Measurements from ENCODE around the gene JMJD7. TPM values are rescaled to one million over a fixed set of nuclear protein-coding genes. Genes with fewer than 3 reads are reported as not detected.
"Not testable (repeated sequence)": the region's sequence is repeated elsewhere in the genome, so short reads cannot be mapped to it uniquely, and the experiment has no call there.

Gene JMJD7
- polyA plus RNA-seq, 4 donors, result 9.1 to 13.3 (median 12.4) TPM

DNA sequence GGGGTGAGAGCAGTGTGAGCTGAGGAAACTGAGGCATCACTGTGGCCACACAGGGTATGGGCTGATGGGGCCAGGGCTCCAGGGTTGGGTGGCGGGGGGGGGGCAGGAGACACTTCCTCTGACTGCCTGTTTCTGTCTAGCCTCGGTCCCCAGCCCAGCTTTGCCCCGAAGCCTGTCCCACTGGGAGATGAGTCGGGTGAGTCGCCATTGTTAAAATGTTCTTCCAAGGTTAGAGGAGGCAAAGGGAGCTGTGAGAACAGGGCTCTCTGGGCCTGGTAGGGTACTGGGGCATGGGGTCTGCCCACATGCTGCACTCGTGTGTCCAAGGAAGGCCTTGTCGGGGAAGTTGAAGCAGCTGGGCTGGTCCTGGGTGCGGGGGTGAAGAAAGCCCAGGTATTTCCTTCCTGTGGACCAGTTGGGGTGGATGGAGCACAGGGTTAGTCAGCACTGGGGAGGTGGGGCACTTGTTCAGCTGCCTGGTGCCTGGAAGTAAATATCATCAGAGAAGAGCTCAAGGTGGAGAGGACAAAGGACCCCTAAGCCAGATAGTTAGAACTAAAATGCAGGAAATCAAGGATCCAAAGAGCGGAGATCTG is 8.3 kb upstream of the JMJD7 start:
- DNase-seq (ENCODE audit: low read depth in 4 of 4, low spot score in 3 of 4), result no peak

DNA sequence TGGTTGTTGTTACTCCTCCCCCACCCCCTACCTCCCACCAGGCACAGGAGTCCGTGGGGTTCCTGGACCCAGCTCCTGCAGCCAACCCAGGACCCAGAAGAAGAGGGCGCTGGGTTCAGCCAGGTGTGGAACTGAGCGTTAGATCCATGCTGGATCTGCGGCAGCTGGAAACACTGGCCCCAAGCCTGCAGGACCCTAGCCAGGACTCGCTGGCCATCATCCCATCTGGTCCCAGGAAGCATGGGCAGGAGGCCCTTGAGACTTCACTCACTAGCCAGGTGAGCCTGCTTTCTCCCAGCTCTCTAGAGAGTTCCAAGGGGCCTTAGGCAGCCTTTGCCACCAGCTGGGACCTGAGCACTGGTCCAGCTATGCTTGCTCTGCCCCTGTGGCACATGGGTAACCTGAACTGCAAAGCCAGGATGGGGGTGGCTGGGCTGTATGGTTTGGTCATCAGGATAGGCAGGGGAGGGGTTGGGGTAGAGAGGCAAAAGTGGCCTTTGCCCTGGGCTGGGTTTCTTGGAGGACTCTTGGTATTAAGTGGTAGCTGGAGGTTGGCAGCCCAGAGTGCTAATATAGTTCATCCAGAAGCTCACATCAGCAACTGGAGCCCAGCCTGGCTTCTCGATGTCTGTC is 7.0 kb upstream of the JMJD7 start:
- no peak for DNase-seq (ENCODE audit: low read depth in 4 of 4, low spot score in 3 of 4)

DNA sequence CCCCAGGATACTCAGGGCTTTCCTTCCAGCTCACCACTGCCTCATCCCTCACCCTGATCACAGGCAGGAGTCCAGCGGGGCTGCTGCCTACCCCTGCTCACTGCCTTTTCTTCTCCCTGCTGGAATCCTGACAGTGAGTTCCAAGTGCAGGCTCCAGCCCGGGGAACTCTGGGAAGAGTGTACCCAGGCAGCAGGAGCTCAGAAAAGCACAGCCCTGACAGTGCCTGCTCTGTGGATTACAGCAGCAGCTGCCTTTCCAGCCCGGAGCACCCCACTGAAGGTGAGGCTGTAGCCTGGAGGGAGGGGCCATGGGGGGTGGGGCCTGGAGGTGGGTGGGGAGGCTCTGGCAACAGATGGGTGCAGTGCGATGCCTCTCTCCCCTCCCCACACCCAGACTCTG is 6.1 kb upstream of the JMJD7 start:
- DNase-seq (ENCODE audit: low read depth in 4 of 4, low spot score in 3 of 4), result no peak

DNA sequence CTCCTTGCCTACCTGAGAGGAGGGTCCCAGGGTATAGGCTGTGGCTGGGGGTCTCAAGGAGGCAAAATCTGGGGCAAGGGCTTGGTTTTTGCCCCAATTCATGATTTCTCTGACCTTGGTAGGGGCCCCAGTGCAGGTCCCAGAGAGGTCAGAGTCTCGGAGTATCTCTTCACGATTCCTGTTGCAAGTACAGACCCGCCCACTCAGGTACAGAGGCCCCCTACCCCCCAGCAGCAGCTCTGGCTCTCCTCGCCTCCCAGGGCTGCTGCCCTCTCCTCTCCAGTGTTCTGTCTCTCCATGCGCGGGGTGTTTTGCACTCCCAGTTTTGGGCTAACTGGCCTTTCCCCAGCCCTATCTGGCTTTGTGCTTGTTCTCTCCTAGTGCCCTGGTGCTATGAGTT is 5.4 kb upstream of the JMJD7 start:
- DNase-seq (ENCODE audit: low read depth in 4 of 4, low spot score in 3 of 4), result no peak

DNA sequence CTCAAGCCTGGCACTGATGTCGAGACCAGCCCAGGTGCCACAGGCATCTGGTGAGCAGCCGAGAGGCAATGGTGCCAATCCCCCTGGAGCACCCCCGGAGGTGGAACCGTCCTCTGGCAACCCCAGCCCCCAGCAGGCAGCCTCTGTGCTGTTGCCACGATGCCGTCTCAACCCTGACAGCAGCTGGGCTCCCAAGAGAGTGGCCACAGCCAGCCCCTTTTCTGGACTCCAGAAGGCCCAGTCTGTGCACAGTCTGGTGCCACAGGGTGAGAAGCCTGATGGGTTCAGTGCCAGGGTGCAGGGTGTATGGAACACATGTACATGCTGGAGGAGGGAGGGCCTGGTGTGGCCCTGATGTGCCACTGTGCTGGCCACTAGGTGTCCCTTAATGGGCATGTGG is 4.9 kb upstream of the JMJD7 start:
- DNase-seq (ENCODE audit: low read depth in 4 of 4, low spot score in 3 of 4), result no peak

DNA sequence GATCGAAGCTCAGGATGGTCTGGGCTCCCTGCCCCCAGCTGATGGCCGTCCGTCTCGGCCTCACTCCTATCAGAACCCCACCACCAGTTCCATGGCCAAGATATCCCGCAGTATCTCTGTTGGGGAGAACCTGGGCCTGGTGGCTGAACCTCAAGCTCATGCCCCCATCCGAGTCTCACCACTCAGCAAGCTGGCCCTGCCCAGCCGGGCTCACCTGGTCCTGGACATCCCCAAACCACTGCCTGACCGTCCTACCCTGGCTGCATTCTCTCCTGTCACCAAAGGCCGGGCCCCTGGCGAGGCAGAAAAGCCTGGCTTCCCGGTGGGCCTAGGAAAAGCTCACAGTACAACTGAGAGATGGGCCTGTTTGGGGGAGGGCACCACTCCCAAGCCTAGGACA is 4.4 kb upstream of the JMJD7 start:
- DNase-seq (ENCODE audit: low read depth in 4 of 4, low spot score in 3 of 4), result no peak

DNA sequence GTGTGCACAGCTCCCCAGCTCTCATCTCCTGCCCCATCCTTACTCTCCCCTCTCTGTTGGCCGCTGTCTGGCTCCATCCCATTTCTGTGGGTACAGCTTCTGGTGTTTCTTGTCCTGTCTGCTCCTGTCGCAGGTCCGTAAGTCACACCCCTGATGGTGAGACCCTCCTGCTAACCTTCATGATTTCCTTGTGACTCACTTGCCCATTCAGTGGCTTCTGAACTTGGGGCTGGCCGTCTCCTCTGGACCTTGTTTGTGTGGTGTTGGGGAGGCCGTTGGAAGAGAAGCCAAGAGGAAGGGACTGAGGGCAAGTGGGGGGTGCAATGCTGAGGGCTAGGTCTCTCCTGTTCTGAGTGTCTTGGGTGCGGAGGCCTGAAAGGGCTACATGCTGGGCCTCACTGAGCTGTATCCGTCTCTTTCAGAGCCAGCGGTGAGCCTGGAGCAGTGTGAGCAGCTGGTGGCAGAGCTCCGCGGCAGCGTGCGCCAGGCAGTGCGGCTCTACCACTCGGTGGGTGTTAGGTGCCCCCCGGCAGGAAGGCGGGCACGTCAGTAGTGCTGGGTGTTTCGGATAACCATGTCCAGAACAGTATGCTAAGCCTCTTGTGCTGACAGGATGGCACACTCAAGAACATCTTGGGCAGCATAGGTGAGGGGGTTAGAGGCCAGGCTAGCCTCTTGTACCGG is 3.7 kb upstream of the JMJD7 start:
- DNase-seq (ENCODE audit: low read depth in 4 of 4, low spot score in 3 of 4), result no peak

DNA sequence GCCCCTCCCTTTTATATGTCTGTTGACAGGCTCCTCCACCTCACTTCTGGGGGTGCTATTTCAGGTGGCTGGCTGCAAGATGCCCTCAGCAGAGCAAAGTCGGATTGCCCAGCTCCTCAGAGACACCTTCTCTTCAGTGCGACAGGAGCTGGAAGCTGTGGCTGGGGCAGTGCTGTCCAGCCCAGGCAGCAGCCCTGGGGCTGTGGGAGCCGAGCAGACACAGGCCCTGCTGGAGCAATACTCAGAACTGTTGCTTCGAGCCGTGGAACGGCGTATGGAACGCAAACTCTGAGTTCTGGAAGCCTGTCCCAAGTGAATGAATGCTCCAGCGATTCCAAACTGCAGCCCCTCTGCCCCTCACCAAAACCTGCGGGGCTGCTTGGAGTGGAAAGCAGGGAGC is 2.7 kb upstream of the JMJD7 start:
- DNase-seq (ENCODE audit: low read depth in 4 of 4, low spot score in 3 of 4), result no peak

DNA sequence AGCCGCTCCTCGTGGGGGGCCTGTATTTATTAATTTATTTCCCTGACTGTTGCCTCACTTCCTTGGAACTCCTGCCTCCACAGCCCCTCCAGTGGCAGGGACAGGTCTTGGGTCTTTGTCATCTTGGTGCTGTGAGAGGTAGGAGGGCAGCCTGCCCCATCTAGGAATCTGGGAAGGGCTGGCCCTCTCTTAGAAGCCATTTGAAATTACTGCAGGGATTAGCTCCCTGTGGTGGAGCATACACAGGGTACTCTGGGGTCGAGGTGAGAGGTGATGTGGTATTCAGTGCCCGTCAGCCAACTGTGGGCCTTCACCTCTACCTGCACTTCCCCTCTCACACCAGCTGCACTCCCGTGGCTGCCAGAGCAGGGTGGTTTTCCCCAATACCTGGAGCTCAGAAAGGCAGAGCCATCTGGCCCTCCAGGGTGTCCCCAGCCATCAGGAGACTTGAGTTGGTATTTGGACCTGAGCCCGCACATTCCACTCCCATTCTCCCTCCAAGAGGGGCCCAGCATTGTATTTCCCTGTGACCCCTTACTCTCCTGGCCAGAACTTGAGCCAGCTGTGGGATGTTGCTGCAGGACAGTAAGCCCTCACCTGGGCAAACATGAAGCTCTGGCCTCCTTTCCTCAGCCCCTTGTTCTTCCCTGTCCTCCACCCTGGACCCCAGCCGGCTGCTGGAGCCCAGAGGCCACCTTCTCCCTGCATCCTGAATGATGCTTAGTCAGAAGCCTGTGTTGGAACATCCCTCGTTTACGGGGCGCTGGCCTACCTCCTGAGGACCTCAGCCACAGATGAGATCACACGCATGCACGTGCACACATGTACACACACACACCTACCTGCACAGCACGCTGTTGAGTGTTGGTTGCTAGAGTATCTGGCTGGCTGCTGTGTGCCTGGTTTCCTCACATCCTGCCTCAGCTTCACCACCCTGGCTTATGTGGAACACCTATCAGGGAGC is 2.0 kb upstream of the JMJD7 start:
- no peak for DNase-seq (ENCODE audit: low read depth in 4 of 4, low spot score in 3 of 4)

DNA sequence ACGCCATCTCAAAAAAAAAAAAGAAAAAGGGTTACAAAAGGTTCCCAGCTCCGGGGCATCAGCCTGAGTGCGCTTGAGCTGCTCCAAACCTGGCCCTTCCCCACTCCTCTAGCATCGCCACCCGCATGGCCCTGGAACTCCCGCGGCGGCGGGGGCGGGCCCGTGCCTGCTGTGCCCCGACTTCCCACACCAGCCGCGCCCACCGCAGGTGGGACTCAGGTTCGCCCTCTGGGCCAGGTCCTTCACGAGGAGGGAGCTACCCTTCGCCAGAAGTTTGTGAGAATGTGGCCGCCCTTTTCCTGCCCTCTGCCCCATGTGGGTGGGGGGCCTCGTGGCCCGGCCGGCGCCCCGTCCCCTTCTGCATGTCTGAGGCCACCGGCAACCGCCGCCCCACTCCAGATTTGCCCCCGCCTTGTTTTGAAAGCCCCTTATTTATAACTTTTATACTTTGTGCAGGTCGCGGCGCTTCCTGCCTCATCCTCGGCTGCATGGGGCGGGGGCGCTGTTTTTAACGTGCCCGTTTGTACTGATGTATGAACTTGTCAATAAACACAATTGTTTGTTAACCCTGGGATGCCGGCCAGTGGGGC is 507 bp upstream of the JMJD7 start:
- DNase-seq (ENCODE audit: low read depth in 4 of 4, low spot score in 3 of 4), result no peak

DNA sequence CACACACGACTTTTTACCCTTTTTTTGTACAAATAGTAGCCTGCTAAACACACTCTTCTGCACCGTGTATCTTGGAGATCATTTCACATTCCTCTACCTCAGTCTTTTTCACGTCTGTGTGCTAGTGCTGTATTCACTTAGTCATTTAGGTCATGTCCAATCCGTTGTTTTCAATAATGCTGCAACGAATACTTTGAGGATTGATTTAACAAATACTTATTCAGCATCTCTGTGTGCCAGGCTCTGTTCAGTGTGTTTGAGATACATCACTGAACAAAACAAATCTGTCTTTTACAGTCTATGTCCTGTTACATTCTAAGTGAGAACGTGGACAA is 882 bp downstream of the JMJD7 start:
- DNase-seq (ENCODE audit: low read depth in 4 of 4, low spot score in 3 of 4), result no peak

DNA sequence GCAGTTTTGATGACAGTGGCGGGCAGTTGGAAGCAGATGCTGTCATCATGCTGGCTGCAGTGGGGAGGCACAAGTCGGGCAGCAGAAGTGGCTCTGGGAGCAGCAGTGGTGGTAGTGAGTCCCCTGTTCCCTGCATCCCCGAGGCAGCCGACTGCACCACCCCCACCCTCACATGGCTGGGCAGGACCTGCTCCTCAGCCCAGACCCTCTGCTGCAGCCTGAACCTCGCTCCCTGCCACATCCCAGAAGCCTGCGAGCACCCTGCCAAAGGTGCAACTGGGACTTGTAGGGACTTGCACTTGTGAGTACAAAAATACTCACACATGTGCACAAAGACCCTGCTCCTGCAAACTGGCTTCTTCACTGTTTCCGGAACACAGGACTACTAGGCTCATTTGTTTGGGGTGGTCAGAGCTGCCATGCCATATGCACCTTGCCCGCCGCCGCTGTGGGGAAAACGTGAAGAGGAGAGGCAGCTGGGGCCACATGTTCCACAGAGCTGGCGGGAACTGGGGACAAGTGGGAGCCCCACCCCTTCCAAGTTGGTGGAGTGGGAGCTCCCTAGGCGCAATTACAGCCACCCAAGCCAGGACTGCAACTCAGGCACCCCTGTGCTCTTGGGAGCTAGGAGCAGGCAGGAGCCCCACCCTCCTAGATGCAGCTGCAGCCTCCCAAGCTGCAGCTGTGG is 2.2 kb downstream of the JMJD7 start:
- no peak for DNase-seq (ENCODE audit: low read depth in 4 of 4, low spot score in 3 of 4)

DNA sequence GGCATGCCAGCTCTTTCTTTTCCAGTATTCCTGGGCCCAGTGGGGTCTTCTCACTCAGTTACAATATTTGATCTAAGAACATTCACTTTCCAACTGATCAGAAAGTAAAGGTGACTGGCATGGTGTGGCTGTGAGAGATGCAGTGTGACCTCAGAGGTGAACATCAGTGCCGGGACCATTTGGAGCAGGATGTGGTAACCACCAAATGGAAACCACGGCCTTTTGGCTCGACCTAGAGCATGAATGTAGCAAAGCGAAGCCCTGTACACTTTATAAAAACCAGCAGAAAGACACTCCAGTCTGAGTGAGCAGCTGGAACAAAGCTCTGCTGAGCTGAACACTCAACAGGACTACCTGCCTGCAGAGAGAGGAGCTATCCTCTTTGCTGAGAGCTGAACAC is 3.4 kb downstream of the JMJD7 start:
- DNase-seq (ENCODE audit: low read depth in 4 of 4, low spot score in 3 of 4), result not testable (repeated sequence)

DNA sequence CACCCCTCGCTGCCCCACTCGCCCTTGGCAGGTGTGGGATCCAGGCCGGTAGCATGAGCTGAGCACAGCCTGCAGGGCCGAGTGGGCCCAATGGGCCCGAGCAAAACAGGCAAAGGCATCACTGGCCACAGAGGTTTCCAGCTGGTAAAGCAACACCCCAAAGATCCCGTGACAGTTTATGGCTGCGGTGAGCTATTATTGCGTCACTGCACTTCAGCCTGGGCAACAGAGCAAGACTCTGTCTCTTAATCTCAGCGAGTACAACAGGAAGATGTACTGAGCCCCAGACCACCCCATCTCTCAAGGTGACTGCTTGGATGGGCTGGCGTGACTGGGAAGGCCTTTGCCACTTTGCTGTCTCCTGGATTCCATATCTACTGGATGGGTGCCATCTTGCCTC is 4.3 kb downstream of the JMJD7 start:
- no peak for DNase-seq (ENCODE audit: low read depth in 4 of 4, low spot score in 3 of 4)

DNA sequence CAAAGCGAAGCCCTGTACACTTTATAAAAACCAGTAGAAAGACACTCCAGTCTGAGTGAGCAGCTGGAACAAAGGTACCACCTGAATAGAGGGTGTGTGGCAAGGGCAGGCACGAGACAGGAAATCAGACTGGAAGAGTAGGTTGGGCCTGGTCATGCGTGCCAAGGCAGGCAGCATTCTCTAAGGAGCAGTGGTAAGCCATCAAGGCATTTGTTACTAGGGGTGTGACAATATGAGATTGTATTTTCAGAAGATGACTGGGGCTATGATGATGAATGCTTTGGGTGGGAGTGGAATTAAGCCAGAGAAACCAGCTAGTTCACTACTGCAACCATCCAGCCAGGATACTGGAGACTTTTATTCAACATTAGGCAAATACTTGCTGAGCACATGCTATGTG is 5.0 kb downstream of the JMJD7 start:
- DNase-seq (ENCODE audit: low read depth in 4 of 4, low spot score in 3 of 4), result no peak

DNA sequence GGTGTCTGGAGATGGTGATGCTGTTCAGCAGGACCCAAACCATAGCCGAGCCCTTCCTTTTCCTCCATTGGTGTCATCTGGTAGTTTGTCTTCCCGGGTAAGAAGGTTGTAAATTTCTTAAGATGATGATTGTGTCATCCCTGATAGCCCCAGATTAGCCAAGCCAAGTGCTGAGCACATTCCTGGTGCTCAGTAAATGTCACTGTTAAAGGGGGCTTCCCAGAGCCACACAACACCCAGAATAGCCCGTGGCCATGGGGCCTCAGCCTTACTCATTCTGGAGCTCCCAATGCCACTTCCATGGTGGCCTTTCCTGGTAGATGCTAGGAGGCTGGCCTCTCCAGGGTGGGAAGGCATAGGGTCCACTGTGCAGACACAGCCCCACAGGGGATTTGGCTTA is 6.2 kb downstream of the JMJD7 start:
- no peak for DNase-seq (ENCODE audit: low read depth in 4 of 4, low spot score in 3 of 4)

DNA sequence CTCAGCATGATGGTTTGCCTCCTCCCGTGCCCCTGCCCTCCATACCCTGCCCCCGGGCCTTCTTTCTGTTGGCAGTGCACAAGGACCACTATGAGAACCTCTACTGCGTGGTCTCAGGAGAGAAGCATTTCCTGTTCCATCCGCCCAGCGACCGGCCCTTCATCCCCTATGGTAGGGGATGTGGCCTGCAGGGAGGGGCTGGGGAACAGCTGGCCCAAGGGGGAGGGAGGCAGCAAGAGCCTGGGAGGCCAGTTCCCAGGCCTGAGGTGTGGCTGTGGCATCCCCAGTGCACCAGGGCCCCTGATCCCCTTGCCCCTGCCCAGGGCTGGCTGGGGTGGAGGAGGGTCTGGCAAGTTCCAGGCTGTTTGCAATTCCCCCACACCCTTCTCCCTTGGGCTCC is 8.2 kb downstream of the JMJD7 start:
- no peak for DNase-seq (ENCODE audit: low read depth in 4 of 4, low spot score in 3 of 4)

DNA sequence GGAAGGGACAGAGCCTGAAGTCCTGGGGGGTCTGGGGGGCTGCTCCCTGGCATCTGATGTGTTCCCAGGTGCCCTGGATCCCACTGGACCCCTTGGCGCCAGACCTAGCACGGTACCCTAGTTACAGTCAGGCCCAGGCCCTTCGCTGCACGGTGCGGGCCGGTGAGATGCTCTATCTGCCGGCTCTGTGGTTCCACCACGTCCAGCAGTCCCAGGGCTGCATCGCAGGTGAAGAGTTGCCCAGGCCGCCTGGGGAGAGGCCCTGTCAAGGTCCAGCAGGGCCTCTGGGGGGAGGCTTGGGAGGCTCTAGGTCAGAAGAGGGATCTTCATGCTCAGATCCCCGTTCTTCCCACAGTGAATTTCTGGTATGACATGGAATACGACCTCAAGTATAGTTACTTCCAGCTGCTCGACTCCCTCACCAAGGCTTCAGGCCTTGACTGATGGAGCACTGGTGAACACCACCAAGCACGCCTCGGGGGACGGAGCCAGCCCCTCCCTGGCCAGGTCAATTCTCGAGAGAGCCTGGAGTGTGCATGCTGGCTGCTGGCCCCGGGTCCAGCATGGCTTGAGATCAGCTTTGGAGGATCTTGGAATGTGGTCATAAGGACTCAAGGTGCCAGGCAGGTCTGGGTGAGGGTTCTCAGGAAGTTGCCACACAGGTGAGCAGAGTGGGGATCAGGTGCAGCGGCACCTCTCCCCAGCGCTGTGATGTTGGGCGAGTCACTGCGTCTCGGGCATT is 9.0 kb downstream of the JMJD7 start:
- DNase-seq (ENCODE audit: low read depth in 4 of 4, low spot score in 3 of 4), result no peak

DNA sequence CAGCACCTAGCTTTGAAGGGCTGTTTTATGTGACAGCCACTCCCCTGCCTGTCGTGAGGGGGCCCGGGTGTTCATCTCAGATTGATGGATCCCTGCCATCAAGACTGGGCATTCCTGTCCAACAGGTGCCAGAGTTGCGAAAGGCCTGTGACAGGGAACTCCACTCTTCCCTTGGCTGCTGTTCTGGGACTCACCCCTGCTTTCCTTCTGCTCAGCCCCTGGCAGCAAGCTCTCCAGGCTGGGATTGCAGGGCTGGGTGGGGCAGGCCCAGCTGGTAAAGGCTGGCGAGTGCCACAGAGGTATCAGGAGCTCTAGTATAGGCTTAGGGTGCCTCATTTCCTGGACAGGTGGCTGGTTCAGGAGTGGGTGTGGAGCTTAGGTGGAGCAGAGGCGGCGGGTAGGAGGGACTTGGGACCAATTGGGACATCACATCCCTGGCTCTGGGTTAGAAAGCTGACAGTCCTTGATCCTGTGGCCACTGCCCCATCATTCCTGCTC is 10.6 kb downstream of the JMJD7 start, which contains the start of gene PLA2G4B:
TSS of gene PLA2G4B (plus strand) at position 448 of the 498 bp plus-strand sequence. CDS start 67 bp downstream, outside the sequence.
- no peak for DNase-seq (ENCODE audit: low read depth in 4 of 4, low spot score in 3 of 4)

All from left renal pelvis (tissue), 4 donors.